ENCODE measurements around the gene KDM2B. TPM values are rescaled to one million over a fixed set of nuclear protein-coding genes. Genes with fewer than 3 reads are reported as not detected.

KDM2B gene
- total RNA-seq, 1 donor from 2014 or later, result 18.9 TPM

- Histone ChIP-seq H3K9me3 (no peaks in the 10 kb centered on the region), H3K4me3 (no peak overlapping the region), H3K4me1 (no peaks in the 10 kb centered on the region), H3K36me3 (peaks cover 0 to 60% of the 10 kb centered on the region in 2 donors), H3K27me3 (no peaks in the 10 kb centered on the region), H3K27ac (no peak overlapping the region)
- DNase-seq (ENCODE audit: extremely low spot score in 2 of 2), result no peak
- intact Hi-C loops (cut with DNase I), result no loop called here
- TF ChIP-seq POLR2AphosphoS5 (IDR thresholded peaks at IDR 0.05; ENCODE audit: insufficient read depth in 1 of 2, low read depth in 1 of 2), result no peak
- TF ChIP-seq POLR2A (IDR thresholded peaks at IDR 0.05), result no peak
- TF ChIP-seq CTCF (IDR thresholded peaks at IDR 0.05), result no peak
Measured at GRCh38 chr12:121436706-121437105, 144.1 kb downstream of the KDM2B start.

DNA sequence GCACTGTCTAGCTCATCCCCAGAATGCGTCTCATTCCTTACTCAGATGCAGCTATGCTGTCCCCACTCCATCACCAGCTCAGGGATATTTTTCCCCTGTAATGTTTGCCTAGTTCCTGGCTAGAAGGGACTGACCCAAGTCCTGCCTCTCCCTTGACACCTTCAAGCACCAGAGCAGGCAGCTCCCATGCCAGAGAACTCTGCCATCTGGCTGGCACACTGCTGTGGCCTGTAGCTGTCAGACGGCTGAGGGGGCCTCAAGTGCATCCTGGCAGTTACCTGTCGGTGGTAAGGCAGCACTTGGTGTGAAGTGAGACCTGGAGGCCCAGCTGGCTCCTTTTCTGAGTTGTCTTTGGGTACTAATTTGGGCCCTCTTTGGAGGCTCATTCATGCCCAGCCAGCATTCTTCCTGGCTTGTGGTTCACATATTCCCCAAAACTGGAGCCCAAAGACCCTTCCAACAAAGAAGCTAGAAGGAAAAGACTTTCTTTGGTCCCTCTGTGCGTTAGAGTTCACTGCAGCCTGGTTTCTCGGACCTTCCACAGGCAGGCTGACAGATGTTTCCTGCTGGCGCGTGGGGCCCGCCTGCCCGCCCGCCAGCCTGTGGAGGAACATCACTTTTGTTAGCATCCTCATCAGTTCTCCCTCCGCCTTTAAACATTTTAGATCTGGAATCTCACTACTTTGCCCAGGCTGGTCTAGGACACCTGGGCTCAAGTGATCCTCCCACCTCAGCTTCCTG is 147.9 kb downstream of the KDM2B start:
- Histone ChIP-seq H3K27ac (no peak overlapping the region), H3K36me3 (peaks cover 0 to 67% of the 10 kb centered on the region in 2 donors), H3K4me1 (no peaks in the 10 kb centered on the region), H3K9me3 (no peaks in the 10 kb centered on the region), H3K4me3 (no peak overlapping the region), H3K27me3 (no peaks in the 10 kb centered on the region)
- no peak for DNase-seq (ENCODE audit: extremely low spot score in 2 of 2)
- TF ChIP-seq POLR2AphosphoS5 (IDR thresholded peaks at IDR 0.05; ENCODE audit: insufficient read depth in 1 of 2, low read depth in 1 of 2) (no peak), CTCF (IDR thresholded peaks at IDR 0.05) (no peak), POLR2A (IDR thresholded peaks at IDR 0.05) (no peak)
- intact Hi-C loops (cut with DNase I), result no loop called here

- intact Hi-C loops (cut with DNase I), result no loop called here
- H3K27ac ChIP-seq, result no peak overlapping the region
- H3K4me3 ChIP-seq, result no peak overlapping the region
- no peaks in the 10 kb centered on the region for H3K4me1 ChIP-seq
- TF ChIP-seq CTCF (IDR thresholded peaks at IDR 0.05), result no peak
- TF ChIP-seq POLR2A (IDR thresholded peaks at IDR 0.05), result no peak
- no peak for TF ChIP-seq POLR2AphosphoS5 (IDR thresholded peaks at IDR 0.05; ENCODE audit: insufficient read depth in 1 of 2, low read depth in 1 of 2)
- H3K27me3 ChIP-seq, result no peaks in the 10 kb centered on the region
- H3K9me3 ChIP-seq, result no peaks in the 10 kb centered on the region
- DNase-seq (ENCODE audit: extremely low spot score in 2 of 2), result no peak
- H3K36me3 ChIP-seq, result peaks cover 0 to 75% of the 10 kb centered on the region in 2 donors
Measured at GRCh38 chr12:121430833-121431415, 149.9 kb downstream of the KDM2B start.

DNA sequence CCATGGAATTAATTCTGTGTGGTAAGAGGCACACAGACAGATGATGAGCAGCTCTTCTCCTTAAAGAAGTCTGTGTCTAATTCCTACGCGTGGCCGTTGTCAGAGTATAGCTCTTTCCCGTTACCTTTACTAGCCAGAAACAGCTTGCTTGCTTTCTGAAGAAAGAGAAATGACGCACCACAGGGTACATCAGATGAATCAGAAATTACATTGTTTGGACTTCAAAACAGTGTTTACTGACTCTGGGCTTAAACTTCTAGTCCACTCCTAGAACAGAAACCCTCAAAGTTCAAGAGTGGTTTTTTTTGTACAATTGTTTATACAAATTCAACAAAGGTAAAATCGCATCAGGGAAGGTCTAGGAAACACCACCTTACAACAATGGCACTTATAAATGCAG is 151.9 kb downstream of the KDM2B start:
- TF ChIP-seq CTCF (IDR thresholded peaks at IDR 0.05), result no peak
- TF ChIP-seq POLR2AphosphoS5 (IDR thresholded peaks at IDR 0.05; ENCODE audit: insufficient read depth in 1 of 2, low read depth in 1 of 2), result no peak
- no peak for TF ChIP-seq POLR2A (IDR thresholded peaks at IDR 0.05)
- Histone ChIP-seq H3K4me3 (no peak overlapping the region), H3K27me3 (no peaks in the 10 kb centered on the region), H3K27ac (no peak overlapping the region), H3K4me1 (no peaks in the 10 kb centered on the region), H3K36me3 (peaks cover 0 to 76% of the 10 kb centered on the region in 2 donors), H3K9me3 (no peaks in the 10 kb centered on the region)
- intact Hi-C loops (cut with DNase I), result no loop called here
- DNase-seq (ENCODE audit: extremely low spot score in 2 of 2), result no peak

- Histone ChIP-seq H3K27ac (no peak overlapping the region), H3K27me3 (no peaks in the 10 kb centered on the region), H3K4me1 (no peaks in the 10 kb centered on the region), H3K36me3 (peaks cover 0 to 79% of the 10 kb centered on the region in 2 donors), H3K9me3 (no peaks in the 10 kb centered on the region), H3K4me3 (no peak overlapping the region)
- DNase-seq (ENCODE audit: extremely low spot score in 2 of 2), result no peak
- intact Hi-C loops (cut with DNase I), result no loop called here
- TF ChIP-seq POLR2A (IDR thresholded peaks at IDR 0.05) (no peak), CTCF (IDR thresholded peaks at IDR 0.05) (no peak), POLR2AphosphoS5 (IDR thresholded peaks at IDR 0.05; ENCODE audit: insufficient read depth in 1 of 2, low read depth in 1 of 2) (no peak)
Measured at GRCh38 chr12:121427556-121428050, 153.2 kb downstream of the KDM2B start.

All from vagina (tissue), 2 donors.